GM23338 (cell line): Measurements from ENCODE around the gene UGP2.

ENCODE experiments used
- CREB1 ChIP-seq: fragments of 250-450 bp; sonication (Bioruptor Pico); IDR thresholded peaks from 2 replicates; pipeline ENCODE4 v1.5.0; 2020; ENCODE audit warnings: low read depth, mild to moderate bottlenecking, moderate library complexity
- EZH2 ChIP-seq: fragments of 200-600 bp; sonication (generic); IDR thresholded peaks from one replicate; pipeline ENCODE4 v1.8.0; 2017; ENCODE audit warnings: antibody characterized with exemption, mild to moderate bottlenecking, low read depth; ENCODE audit not compliant: unreplicated experiment
- EZH2phosphoT487 ChIP-seq: fragments of 200-600 bp; sonication (generic); IDR thresholded peaks from one replicate; pipeline ENCODE4 v1.8.1; 2018; ENCODE audit warnings: antibody characterized with exemption; ENCODE audit not compliant: unreplicated experiment
- JUNB ChIP-seq: IDR thresholded peaks from one replicate; pipeline ENCODE4 v1.6.1; 2016; ENCODE audit warnings: antibody characterized with exemption; ENCODE audit not compliant: unreplicated experiment
- NANOG ChIP-seq: IDR thresholded peaks from 2 replicates; pipeline ENCODE4 v1.6.1; 2016; ENCODE audit warnings: antibody characterized with exemption, borderline replicate concordance
- POLR2AphosphoS5 ChIP-seq: IDR thresholded peaks from 2 replicates; pipeline ENCODE4 v1.6.1; 2016; ENCODE audit warnings: antibody characterized with exemption, low read depth
- REST ChIP-seq: IDR thresholded peaks from one replicate; pipeline ENCODE4 v1.6.1; 2018; ENCODE audit warnings: antibody characterized with exemption; ENCODE audit not compliant: unreplicated experiment
- ZNF114 ChIP-seq: fragments of 250-450 bp; sonication (Bioruptor Pico); IDR thresholded peaks from 2 replicates; pipeline ENCODE4 v1.5.0; 2020; ENCODE audit warnings: mild to moderate bottlenecking, moderate library complexity
- ZNF462 ChIP-seq: fragments of 250-450 bp; sonication (Bioruptor Pico); IDR thresholded peaks from 2 replicates; pipeline ENCODE4 v1.5.0; 2020; ENCODE audit warnings: mild to moderate bottlenecking, moderate library complexity
- TF ChIP-seq, protein P1 (sequence below), 2 experiments: fragments of 200-600 bp in 1 of 2; sonication (generic) in 1 of 2; conservative IDR thresholded peaks; 2 replicates each; pipeline versions ENCODE4 v1.5.1 to v1.6.1; 2016 to 2017; ENCODE audit warnings: antibody characterized with exemption in 2 of 2, low read depth in 2 of 2, mild to moderate bottlenecking in 2 of 2, moderate library complexity in 1 of 2

DNA sequence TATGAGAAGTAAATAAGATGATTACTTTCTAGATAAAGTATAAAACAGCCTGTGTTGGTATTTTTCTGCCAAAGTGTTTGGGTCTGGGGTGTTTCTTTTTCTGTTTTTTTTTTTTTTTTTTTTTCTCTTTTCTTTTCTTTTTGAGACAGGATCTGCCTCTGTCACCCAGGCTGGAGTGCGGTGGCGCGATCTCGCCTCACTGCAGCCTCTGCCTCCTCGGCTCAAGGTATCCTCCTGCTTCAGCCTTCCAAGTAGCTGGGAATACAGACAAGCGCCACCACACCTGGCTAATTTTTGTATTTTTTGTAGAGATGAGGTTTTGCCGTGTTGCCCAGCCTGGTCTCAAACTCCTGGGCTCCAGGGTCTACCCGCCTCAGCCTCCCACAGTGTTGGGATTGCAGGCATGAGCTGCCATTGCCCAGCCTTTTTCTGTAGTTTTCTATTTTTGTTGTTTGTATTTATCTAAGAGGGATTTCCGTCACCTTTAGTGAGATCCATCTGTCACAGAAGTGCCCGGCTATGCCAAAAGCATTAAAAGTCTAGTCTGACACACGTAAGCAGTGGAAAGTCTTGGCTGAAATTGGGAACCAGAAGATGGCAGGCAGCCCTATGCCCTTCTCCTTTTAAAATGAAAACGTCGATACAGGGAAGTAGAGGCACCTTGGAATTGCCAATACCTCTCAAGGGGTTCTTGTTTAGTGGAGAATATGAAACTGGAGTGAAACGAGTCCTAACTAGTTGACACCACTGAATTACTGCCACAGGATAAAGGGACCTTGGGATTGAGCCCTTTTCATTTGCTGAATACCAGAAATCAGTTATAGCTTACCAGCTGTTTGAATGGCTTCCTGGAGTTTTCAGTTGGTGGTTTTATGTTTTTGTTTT lies 14.0 kb downstream of the UGP2 start:
- no peak for TF ChIP-seq EZH2
- no peak for TF ChIP-seq EZH2phosphoT487
- no peak for TF ChIP-seq REST
- TF ChIP-seq, protein P1, sequence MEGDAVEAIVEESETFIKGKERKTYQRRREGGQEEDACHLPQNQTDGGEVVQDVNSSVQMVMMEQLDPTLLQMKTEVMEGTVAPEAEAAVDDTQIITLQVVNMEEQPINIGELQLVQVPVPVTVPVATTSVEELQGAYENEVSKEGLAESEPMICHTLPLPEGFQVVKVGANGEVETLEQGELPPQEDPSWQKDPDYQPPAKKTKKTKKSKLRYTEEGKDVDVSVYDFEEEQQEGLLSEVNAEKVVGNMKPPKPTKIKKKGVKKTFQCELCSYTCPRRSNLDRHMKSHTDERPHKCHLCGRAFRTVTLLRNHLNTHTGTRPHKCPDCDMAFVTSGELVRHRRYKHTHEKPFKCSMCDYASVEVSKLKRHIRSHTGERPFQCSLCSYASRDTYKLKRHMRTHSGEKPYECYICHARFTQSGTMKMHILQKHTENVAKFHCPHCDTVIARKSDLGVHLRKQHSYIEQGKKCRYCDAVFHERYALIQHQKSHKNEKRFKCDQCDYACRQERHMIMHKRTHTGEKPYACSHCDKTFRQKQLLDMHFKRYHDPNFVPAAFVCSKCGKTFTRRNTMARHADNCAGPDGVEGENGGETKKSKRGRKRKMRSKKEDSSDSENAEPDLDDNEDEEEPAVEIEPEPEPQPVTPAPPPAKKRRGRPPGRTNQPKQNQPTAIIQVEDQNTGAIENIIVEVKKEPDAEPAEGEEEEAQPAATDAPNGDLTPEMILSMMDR (conservative IDR thresholded peaks at IDR 0.05; ENCODE audit: low read depth in 2 of 2): no peak
- TF ChIP-seq CREB1: no peak
- TF ChIP-seq POLR2AphosphoS5: no peak
- TF ChIP-seq JUNB: no peak
- TF ChIP-seq ZNF114 (CRISPR knock-in tag): no peak
- TF ChIP-seq ZNF462 (CRISPR knock-in tag): no peak
- no peak for TF ChIP-seq NANOG
